OCI-M2 (cell line): Measurements from ENCODE around the gene PRICKLE3.
"Not testable (repeated sequence)": the region's sequence is repeated elsewhere in the genome, so short reads cannot be mapped to it uniquely, and the experiment has no call there.

Experiments
- DNase-seq: peaks from one replicate; lab custom pipeline; 2025; ENCODE audit not compliant: unreplicated experiment; lab: John Stamatoyannopoulos, UW

PRICKLE3 gene

DNA sequence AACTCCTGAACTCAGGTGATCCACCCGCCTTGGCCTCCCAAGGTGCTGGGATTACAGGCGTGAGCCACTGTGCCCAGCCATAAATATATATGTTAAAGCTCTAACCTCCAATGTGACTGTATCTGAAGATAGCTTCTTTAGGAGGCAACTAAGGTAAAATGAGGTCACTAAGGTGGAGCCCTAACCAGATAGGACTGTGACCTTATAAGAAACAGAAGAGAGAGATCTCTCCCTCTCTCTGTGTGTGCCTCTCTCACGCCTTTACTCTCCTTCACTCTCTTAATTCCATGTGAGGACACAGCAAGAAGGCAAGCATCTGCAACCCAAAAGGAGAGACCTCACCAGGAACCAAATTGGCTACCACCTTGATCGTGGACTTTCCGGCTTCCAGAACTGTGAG, 24.5 kb downstream of the PRICKLE3 start:
- DNase-seq = no peak

DNA sequence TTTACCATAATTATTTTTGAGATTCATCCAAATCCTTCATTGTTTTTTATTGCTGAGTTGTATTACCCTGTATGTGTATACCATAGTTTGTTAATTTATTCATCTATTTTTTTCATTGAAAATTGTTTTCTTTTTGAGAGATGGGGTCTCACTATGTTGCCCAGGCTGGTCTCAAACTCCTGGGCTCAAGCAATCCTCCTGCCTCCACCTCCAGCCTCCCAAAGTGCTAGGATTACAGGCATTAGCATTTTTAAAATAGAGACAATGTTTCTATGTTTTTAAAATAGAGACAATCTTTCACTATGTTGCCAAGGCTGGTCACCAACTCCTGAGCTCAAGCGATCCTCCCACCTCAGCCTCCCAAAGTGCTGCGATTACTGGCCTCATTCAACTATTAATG, 25.3 kb downstream of the PRICKLE3 start:
- DNase-seq = no peak

DNA sequence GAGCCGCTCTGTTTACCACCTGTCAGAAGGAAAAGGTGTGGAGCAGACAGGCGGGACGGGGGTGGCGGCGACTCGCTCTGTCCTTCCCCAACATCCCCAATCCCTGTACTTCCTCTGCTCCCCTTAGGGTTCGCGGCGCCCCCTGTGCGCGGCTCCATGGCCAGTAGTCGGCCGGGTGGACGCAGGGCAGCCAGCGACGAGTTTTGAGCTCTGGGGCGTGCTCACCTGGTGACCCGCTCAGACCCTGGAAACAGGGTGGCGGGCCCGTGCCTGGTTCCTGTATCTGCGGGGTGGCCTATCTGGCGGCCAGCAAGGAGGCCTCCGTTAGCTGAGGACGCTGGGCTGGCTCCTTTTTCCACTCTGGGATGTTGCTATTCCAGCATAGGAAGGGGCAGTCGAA, 29.0 kb downstream of the PRICKLE3 start:
- DNase-seq = no peak

- no peak for DNase-seq
These were observed 30.0 kb downstream of the PRICKLE3 start for GRCh38 chrX:49155900-49156837.

- DNase-seq = peak; percentile 39
These were observed 30.8 kb downstream of the PRICKLE3 start for GRCh38 chrX:49155243-49155899.

DNA sequence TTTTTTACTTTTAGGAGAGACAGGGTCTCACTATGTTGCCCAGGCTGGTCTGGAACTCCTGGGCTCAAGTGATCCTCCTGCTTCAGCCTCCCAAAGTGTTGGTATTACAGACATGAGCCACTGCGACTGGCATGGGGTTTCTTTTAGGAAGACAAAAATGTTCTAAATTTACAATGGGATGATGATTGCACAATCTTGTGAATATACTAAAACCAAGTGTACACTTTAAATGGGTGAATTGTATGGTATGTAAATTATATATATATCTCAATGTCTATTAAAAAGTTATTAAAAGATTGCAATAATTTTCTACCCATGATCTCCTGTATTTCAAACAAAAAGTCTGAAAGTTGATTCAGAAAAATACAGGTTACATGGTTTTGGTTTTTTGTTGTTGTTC, 32.7 kb downstream of the PRICKLE3 start:
- DNase-seq = no peak

- DNase-seq = not testable (repeated sequence)
These were observed 36.9 kb downstream of the PRICKLE3 start for GRCh38 chrX:49149291-49149690.

GRCh38 chrX:49148390-49149100, 37.6 kb downstream of the PRICKLE3 start:
- DNase-seq = peak; percentile 28

DNA sequence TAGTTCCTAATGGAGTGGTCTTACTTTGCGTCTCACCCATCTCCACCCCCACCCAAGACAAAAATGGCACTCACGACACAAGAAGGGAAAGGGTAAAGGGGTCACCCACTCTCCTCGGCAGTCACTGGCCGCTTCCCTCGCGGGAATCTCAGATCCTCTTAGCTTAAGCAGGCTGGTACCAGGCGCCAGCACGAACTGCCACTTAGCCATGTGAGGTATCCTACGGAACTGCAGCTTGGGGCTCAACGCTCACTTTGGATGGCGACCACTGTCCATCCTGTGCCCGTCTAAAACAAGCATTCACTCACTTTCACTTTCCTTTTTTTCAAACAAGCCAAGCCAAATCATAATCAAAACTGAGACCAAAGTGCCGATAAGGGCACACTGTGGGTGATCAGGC, 38.2 kb downstream of the PRICKLE3 start:
- DNase-seq = no peak

DNA sequence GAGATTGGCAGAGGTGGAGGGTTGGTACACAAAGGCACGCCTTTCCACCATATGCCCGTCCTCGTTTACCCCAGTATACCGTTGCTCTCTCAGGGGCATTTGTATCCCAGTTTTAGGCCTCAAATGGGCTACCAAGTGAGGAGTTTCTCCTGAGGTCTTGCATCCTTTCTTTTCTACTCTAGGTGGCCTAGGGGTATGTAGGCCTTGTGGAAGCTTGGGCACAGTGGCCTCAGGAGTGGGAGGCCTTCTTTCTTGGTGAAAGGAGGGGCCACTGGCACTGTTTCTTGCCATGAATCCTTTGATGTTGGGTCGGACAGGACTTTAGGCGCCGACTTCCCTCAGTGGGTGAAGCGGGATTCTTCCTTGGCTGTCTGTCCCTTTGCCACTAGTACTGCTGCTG, 38.9 kb downstream of the PRICKLE3 start:
- no peak for DNase-seq

- not testable (repeated sequence) for DNase-seq
These were observed 43.0 kb downstream of the PRICKLE3 start for GRCh38 chrX:49143154-49143553.

DNA sequence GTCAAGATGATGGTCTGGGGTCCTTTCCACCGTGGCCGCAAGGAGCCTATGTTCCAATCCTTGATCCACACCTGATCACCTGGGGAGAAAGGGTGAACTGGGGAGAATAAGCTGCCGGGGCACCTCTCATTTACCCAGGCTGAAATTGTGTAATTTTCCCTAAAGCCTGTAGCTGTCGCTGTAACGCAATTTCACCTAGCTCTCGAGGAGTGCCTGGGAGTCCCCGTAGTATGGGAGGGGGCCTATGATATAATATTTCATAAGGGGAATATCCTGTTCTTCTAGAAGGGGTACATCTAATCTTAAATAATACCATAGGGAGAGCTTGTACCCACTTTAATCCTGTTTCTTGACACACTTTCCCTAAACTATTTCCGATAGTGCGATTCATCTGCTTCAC, 43.9 kb downstream of the PRICKLE3 start:
- DNase-seq = not testable (repeated sequence)

DNA sequence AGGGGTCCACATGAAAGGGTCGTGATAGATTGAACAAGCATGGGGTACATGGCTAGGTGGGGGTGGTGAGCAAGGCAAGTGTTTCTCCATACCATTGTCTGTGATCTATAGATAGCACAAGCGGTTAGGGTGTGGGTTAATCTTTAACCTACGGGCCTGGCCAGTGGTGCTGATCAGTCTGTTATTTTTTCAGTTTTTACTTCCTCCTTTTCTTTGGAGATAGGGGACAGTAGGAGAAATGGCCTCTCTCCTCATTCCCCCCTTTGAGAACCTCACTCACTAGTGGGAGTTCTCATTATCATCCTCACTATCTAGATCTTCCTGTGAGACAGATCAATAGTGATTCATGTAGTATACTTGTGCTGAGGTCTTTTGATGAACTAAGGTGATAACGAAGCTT, 46.5 kb downstream of the PRICKLE3 start:
- no peak for DNase-seq

- no peak for DNase-seq
These were observed 48.7 kb downstream of the PRICKLE3 start for GRCh38 chrX:49137492-49137891.

GRCh38 chrX:49133759-49134158, 52.4 kb downstream of the PRICKLE3 start:
- DNase-seq = no peak

DNA sequence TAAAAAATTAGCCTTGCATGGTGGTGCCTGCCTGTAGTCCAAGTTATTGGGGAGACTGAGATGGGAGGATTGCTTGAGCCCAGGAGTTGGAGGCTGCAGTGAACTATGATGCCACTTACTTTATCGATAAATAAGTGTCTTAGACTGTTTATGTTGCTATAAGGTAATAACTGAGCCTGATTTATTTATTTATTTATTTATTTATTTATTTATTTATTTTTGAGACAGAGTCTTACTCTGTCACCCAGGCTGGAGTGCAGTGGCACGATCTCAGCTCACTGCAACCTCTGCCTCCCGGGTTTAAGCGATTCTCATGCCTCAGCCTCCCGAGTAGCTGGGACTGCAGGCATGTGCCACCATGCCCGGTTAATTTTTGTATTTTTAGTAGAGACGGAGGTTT, 53.9 kb downstream of the PRICKLE3 start:
- DNase-seq = not testable (repeated sequence)

GRCh38 chrX:49129427-49129826, 56.7 kb downstream of the PRICKLE3 start:
- DNase-seq = no peak

DNA sequence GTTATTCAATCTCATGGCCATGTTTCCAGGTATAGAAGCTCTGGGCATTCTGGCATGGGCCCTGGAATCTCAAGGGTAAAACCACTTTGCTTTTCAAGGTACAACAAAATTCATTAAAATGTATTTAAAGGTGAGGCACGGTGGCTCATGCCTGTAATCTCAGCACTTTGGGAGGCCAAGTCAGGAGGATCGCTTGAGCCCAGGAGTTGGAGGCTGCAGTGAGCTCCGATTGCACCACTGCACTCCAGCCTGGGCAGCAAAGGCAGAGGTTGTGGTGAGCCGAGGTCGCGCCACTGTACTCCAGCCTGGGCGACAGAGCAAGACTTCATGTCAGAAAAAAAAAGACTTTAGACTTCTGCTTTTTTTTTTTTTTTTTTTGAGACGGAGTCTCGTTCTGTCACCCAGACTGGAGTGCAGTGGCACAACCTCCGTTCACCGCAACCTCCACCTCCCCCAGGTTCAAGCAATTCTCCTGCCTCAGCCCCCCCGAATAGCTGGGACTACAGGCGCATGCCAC, 58.4 kb downstream of the PRICKLE3 start:
- not testable (repeated sequence) for DNase-seq
